Nephron progenitor cell (in vitro differentiated cells): ENCODE results near the gene STKLD1.

Experiments
- DNase-seq: peaks from one replicate; pipeline ENCODE4 v3.0.0; 2021
- H3K27ac Mint-ChIP-seq: 2 replicates; pipeline ENCODE4 v1.8.0; 2021; ENCODE audit warnings: mild to moderate bottlenecking, moderate library complexity, mixed read lengths
- H3K27me3 Mint-ChIP-seq: 2 replicates; pipeline ENCODE4 v1.8.0; 2021; ENCODE audit warnings: mild to moderate bottlenecking, low read depth, mixed read lengths; ENCODE audit not compliant: poor library complexity
- H3K36me3 Mint-ChIP-seq: 2 replicates; pipeline ENCODE4 v1.8.0; 2021; ENCODE audit warnings: low read depth, mixed read lengths
- H3K4me1 Mint-ChIP-seq: 2 replicates; pipeline ENCODE4 v1.8.0; 2021; ENCODE audit warnings: mixed read lengths
- H3K4me3 Mint-ChIP-seq: 2 replicates; pipeline ENCODE4 v1.8.0; 2021; ENCODE audit warnings: mild to moderate bottlenecking, moderate library complexity, mixed read lengths
- H3K9me3 Mint-ChIP-seq: 2 replicates; pipeline ENCODE4 v1.8.0; 2021; ENCODE audit warnings: mild to moderate bottlenecking, moderate library complexity, mixed read lengths
- CTCF ChIP-seq: fragments of 200-600 bp; sonication (generic); IDR thresholded peaks from 2 replicates; pipeline ENCODE4 v1.5.0; 2021; ENCODE audit warnings: antibody characterized with exemption

Gene STKLD1

GRCh38 chr9:133383438-133383837, 7.3 kb downstream of the STKLD1 start:
- peaks cover 3% of the 10 kb centered on the region for H3K9me3 Mint-ChIP-seq
- no peak overlapping the region for H3K4me3 Mint-ChIP-seq
- H3K27ac Mint-ChIP-seq: no peak overlapping the region
- peaks cover 25% of the 10 kb centered on the region for H3K4me1 Mint-ChIP-seq
- no peak for TF ChIP-seq CTCF
- no peak for DNase-seq
- H3K36me3 Mint-ChIP-seq: no peaks in the 10 kb centered on the region
- peaks cover 4% of the 10 kb centered on the region for H3K27me3 Mint-ChIP-seq

- H3K36me3 Mint-ChIP-seq: no peaks in the 10 kb centered on the region
- no peak for DNase-seq
- no peak overlapping the region for H3K4me3 Mint-ChIP-seq
- peaks cover 11% of the 10 kb centered on the region for H3K27me3 Mint-ChIP-seq
- H3K4me1 Mint-ChIP-seq: peaks cover 22% of the 10 kb centered on the region
- no peak overlapping the region for H3K27ac Mint-ChIP-seq
- H3K9me3 Mint-ChIP-seq: peaks cover 2% of the 10 kb centered on the region
- TF ChIP-seq CTCF: no peak
These were observed 8.7 kb downstream of the STKLD1 start for GRCh38 chr9:133384736-133385321.

- DNase-seq: no peak
- H3K36me3 Mint-ChIP-seq: no peaks in the 10 kb centered on the region
- peaks cover 22% of the 10 kb centered on the region for H3K4me1 Mint-ChIP-seq
- H3K27ac Mint-ChIP-seq: no peak overlapping the region
- peaks cover 16% of the 10 kb centered on the region for H3K27me3 Mint-ChIP-seq
- TF ChIP-seq CTCF: no peak
- H3K4me3 Mint-ChIP-seq: no peak overlapping the region
- H3K9me3 Mint-ChIP-seq: peaks cover 9% of the 10 kb centered on the region
These were observed 9.3 kb downstream of the STKLD1 start for GRCh38 chr9:133385452-133385851.

GRCh38 chr9:133386338-133386737, 10.2 kb downstream of the STKLD1 start:
- peaks cover 14% of the 10 kb centered on the region for H3K9me3 Mint-ChIP-seq
- peak; percentile 25 for DNase-seq

GRCh38 chr9:133387680-133388079, 11.5 kb downstream of the STKLD1 start:
- H3K27me3 Mint-ChIP-seq: peaks cover 23% of the 10 kb centered on the region
- peak overlapping the region; percentile 68 for H3K27ac Mint-ChIP-seq

More at GRCh38 chr9:133386338-133386737, 10.2 kb downstream of the STKLD1 start:
- H3K4me3 Mint-ChIP-seq: no peak overlapping the region
- H3K27me3 Mint-ChIP-seq: peaks cover 16% of the 10 kb centered on the region
- H3K27ac Mint-ChIP-seq: no peak overlapping the region
- no peaks in the 10 kb centered on the region for H3K36me3 Mint-ChIP-seq
- peaks cover 22% of the 10 kb centered on the region for H3K4me1 Mint-ChIP-seq
- no peak for TF ChIP-seq CTCF

More at GRCh38 chr9:133387680-133388079, 11.5 kb downstream of the STKLD1 start:
- no peak for TF ChIP-seq CTCF
- no peak for DNase-seq
- Mint-ChIP-seq H3K9me3 (peaks cover 21% of the 10 kb centered on the region), H3K4me1 (peaks cover 22% of the 10 kb centered on the region), H3K4me3 (no peak overlapping the region), H3K36me3 (no peaks in the 10 kb centered on the region)
